PFSK-1 (cell line): ENCODE measurements around the gene STON1.

Experiments used
- POLR2AphosphoS5 ChIP-seq: IDR thresholded peaks from 2 replicates; pipeline ENCODE4 v1.6.1; 2012; ENCODE audit warnings: low read depth, mild to moderate bottlenecking, control low read depth, low read length, moderate library complexity
- REST ChIP-seq, 2 experiments: IDR thresholded peaks; 2 replicates each; pipeline versions ENCODE4 v1.6.1 to v1.8.0; 2011 to 2012; ENCODE audit warnings: low read depth in 2 of 2, low read length in 2 of 2, control low read depth in 1 of 2, inconsistent platforms in 1 of 2, mild to moderate bottlenecking in 1 of 2, moderate library complexity in 1 of 2; ENCODE audit not compliant: insufficient read depth in 1 of 2
- TAF1 ChIP-seq: IDR thresholded peaks from 2 replicates; pipeline ENCODE4 v1.6.1; 2012; ENCODE audit warnings: low read length, control low read depth, borderline replicate concordance; ENCODE audit not compliant: insufficient read depth

- TF ChIP-seq TAF1 (no peak), REST (IDR thresholded peaks at IDR 0.05; ENCODE audit: insufficient read depth in 1 of 2, low read depth in 2 of 2, low read length in 2 of 2) (no peak), POLR2AphosphoS5 (no peak)
Observed at GRCh38 chr2:48605482-48606175, 75.7 kb downstream of the STON1 start.
